Thoracic aorta (tissue), 2 donors: ENCODE measurements around the gene NTRK2. TPM values are rescaled to one million over a fixed set of nuclear protein-coding genes. Genes with fewer than 3 reads are reported as not detected.
A peak's percentile ranks its signal among the peaks of the same experiment; 100 is the strongest.

Experiments used
- ATAC-seq: fragments of 150-250 bp; one replicate; pipeline ENCODE4 v1.8.0; 2017; ENCODE audit warnings: low read depth; ENCODE audit not compliant: insufficient number of reproducible peaks, low FRiP score
- DNase-seq: peaks from one replicate; pipeline ENCODE4 v3.0.0-alpha.2; 2020; ENCODE audit warnings: low spot score
- H3K27ac ChIP-seq, 2 donors: fragments of 200-600 bp; sonication (generic); 1 replicate in 1 of 2; 2 replicates in 1 of 2; pipeline ENCODE4 v1.5.1; 2016; ENCODE audit warnings: mild to moderate bottlenecking in 2 of 2, moderate library complexity in 2 of 2
- H3K27me3 ChIP-seq: fragments of 200-600 bp; sonication (generic); replicated peaks from 2 replicates; pipeline ENCODE4 v1.6.0; 2016; ENCODE audit warnings: mild to moderate bottlenecking; ENCODE audit not compliant: insufficient read depth
- H3K36me3 ChIP-seq: fragments of 200-600 bp; sonication (generic); one replicate; pipeline ENCODE4 v1.5.1; 2016
- H3K4me1 ChIP-seq, 2 donors: fragments of 200-600 bp; sonication (generic); 1 replicate in 1 of 2; 2 replicates in 1 of 2; pipeline versions ENCODE4 v1.5.1 to v1.6.0; 2016; ENCODE audit warnings: low read depth in 2 of 2, mild to moderate bottlenecking in 1 of 2; ENCODE audit not compliant: control insufficient read depth in 1 of 2
- H3K4me3 ChIP-seq: fragments of 200-600 bp; sonication (generic); 2 replicates; pipeline ENCODE4 v1.5.1; 2016; ENCODE audit warnings: mild to moderate bottlenecking
- H3K9me3 ChIP-seq: fragments of 200-600 bp; sonication (generic); 2 replicates; pipeline ENCODE4 v1.5.1; 2016
- total RNA-seq, 2 donors: library from RNA; depleted of rRNA; stranded (reverse); fragments of >200 nt; gene quantifications; one replicate each; pipeline versions ENCODE4 v1.1.0 to v1.2.3, GENCODE V29; 2016
- TF ChIP-seq, protein P1 (sequence below): fragments of 200-600 bp; sonication (generic); IDR thresholded peaks from one replicate; pipeline ENCODE4 v1.5.1; 2019; ENCODE audit warnings: antibody characterized with exemption

The NTRK2 gene
- total RNA-seq, 2 donors from 2014 or later, result 12.6 to 27.9 TPM

DNA sequence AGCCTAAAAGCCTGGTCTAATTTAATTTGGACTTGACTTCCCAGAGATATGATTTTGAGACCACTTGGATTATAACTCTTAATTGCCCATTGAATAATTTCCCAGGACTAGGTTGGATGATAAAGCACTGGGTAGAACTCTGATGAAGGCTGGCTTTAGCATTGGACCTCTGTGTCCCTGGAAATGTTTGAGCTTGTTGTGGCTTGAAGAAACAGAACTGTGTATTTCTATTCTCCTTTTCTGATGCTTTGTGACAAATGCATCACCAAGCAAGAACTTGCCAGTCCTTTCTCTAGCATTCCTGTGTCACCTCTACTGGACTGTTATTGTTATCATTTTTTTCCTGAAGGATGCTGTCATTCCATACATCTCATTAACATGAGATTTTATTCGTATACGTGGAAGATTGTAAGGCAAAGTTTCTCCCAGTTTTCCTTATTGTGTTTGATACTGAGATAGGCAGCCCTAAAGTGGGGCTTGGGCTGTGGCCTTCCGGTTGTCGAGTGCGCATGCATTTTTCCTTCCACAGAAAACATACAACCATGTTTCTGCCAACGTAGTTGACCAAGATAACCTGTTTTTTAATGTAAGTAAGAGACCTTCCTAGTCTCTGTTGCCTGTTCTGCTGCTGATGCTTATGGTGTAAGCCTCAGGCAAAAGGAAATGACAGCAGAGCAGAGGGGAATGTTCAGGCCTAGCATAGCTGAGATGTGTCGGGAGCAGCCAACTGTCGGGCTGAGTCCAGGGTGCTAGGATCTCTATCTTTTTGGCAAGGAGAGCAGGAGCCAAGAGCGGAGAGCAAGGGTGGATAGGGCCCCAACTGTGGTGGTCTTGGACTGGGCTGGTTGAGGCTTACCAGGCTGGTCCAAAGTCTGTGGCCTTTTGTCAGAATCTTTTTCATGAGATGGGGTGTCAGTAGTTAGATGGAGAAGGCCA lies 2.3 kb downstream of the NTRK2 start:
- TF ChIP-seq, protein P1, sequence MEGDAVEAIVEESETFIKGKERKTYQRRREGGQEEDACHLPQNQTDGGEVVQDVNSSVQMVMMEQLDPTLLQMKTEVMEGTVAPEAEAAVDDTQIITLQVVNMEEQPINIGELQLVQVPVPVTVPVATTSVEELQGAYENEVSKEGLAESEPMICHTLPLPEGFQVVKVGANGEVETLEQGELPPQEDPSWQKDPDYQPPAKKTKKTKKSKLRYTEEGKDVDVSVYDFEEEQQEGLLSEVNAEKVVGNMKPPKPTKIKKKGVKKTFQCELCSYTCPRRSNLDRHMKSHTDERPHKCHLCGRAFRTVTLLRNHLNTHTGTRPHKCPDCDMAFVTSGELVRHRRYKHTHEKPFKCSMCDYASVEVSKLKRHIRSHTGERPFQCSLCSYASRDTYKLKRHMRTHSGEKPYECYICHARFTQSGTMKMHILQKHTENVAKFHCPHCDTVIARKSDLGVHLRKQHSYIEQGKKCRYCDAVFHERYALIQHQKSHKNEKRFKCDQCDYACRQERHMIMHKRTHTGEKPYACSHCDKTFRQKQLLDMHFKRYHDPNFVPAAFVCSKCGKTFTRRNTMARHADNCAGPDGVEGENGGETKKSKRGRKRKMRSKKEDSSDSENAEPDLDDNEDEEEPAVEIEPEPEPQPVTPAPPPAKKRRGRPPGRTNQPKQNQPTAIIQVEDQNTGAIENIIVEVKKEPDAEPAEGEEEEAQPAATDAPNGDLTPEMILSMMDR, result no peak
- H3K4me1 ChIP-seq, result peaks cover 5 to 25% of the 10 kb centered on the region in 2 donors
- peak overlapping the region in 1 of 2 donors; percentile 22 for H3K27ac ChIP-seq

DNA sequence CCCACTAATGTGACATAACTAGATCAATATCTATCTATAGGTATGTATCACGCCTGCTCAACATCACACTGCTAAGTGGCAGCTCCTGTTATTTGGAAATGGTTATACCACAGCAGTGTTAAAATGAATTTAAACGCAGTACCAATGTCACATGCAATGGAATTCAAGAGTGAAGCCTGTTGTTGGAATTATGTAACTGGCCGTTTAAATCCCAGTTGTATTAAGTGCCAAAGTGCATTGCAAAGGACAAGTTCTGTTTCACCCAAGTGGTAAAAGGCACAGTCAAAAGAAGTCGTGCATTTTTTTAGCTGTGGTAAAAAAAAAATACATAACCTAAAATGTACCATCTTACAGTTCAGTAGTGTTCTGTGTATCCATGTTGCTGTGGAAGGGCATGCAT lies 4.3 kb downstream of the NTRK2 start:
- Histone ChIP-seq H3K27me3 (no peaks in the 10 kb centered on the region), H3K36me3 (no peaks in the 10 kb centered on the region), H3K4me1 (peaks cover 5 to 12% of the 10 kb centered on the region in 2 donors), H3K27ac (no peak overlapping the region), H3K9me3 (no peaks in the 10 kb centered on the region), H3K4me3 (no peak overlapping the region)
- ATAC-seq (no peak), DNase-seq (no peak)
- TF ChIP-seq, protein P1, result no peak

More for the DNA sequence above, 2.3 kb downstream of the NTRK2 start:
- peak overlapping the region; percentile 26 for H3K4me3 ChIP-seq
- H3K9me3 ChIP-seq, result no peaks in the 10 kb centered on the region
- H3K27me3 ChIP-seq, result no peaks in the 10 kb centered on the region
- ATAC-seq (no peak), DNase-seq (no peak)
- H3K36me3 ChIP-seq, result no peaks in the 10 kb centered on the region

DNA sequence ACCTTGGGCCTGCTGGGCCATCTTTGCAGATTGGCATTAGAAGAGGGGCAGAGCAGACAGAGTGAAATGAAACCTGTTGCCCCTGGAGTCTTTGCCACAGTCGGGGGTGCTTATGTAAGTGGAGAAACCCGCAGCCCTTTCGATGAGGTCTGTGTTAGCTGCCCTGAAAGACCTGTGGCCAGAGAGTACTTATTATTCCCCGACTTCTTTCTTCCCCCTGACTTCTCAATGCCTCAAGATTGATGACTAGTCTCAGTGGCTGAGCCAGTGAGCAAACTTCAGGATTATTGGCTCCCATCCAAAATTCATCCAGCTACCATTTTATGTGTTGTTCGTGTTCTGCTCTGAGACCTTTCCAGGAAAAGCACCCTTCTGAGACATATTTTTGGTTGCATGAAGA lies 7.6 kb downstream of the NTRK2 start:
- Histone ChIP-seq H3K4me3 (no peak overlapping the region), H3K27ac (no peak overlapping the region), H3K36me3 (no peaks in the 10 kb centered on the region), H3K9me3 (no peaks in the 10 kb centered on the region), H3K4me1 (no peaks in the 10 kb centered on the region), H3K27me3 (no peaks in the 10 kb centered on the region)
- no peak for ATAC-seq
- TF ChIP-seq, protein P1, result no peak
- DNase-seq, result no peak

DNA sequence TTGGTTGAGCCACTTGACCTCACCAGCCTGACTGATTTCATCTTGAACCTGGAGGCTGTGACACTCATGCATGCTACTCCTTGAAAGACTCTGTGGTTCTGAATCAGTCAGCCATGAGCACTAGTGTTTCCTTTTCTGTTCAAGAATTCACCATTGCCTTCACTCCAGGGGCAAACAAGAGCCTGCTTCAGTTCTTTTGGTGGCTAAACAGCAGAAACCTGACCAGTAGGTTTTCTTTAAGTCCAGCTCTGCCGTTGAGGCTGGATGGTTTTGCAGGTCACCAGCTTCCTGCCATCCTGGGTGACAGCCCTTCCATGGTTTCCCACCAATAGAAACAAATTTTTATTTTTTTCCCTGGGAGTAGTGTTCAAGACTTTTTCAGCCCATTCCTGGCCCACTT lies 10.0 kb downstream of the NTRK2 start:
- DNase-seq (no peak), ATAC-seq (no peak)
- H3K27me3 ChIP-seq, result no peaks in the 10 kb centered on the region
- H3K4me1 ChIP-seq, result no peaks in the 10 kb centered on the region
- TF ChIP-seq, protein P1, result no peak
- H3K27ac ChIP-seq, result no peak overlapping the region
- H3K36me3 ChIP-seq, result no peaks in the 10 kb centered on the region
- no peak overlapping the region for H3K4me3 ChIP-seq
- no peaks in the 10 kb centered on the region for H3K9me3 ChIP-seq

DNA sequence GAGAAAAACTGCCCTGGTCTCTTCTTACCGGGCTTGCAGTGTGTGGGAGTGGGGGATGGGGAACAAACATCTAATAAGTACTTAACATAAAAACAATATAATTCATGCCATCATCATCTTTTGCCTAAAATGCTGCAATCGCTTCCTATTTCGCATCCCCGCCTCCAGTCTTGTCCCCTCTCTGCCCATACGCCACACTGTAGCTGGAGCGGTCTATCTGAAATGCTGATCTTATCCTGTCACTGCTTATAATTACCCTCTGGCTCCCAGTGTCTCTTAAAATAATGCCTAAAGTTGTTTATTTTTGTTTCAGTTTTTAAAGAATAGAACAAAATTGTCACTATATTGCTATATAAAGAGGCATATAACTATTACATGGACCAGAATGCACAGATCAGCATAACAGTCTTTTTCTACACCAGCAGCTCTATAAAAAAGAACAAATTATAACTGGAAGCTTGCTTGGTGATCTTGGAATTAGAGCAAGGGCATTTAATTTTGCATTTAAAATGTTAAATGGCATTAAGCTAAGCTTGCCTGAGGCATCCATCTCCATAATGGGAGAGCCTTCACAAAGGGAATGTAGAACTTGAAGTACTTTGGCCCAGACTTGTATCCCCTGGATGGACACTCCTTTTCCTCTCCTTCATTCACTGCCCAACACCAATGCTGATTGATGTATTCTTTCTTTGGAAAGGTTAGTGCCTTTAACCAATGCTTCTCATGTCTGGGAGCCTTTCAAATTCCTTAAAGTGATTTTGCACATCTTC lies 12.2 kb downstream of the NTRK2 start:
- TF ChIP-seq, protein P1, result no peak
- ATAC-seq (no peak), DNase-seq (no peak)
- Histone ChIP-seq H3K4me1 (no peaks in the 10 kb centered on the region), H3K9me3 (no peaks in the 10 kb centered on the region), H3K27me3 (no peaks in the 10 kb centered on the region), H3K4me3 (no peak overlapping the region), H3K36me3 (no peaks in the 10 kb centered on the region), H3K27ac (no peak overlapping the region)
